Activated CD8-positive, alpha-beta memory T cell treated with anti-CD3 and anti-CD28 coated beads, Interleukin-2, amount 50 U/mL, for 4 hours (primary cell): Measurements from ENCODE around the gene IL17A.
"Not testable (repeated sequence)": the region's sequence is repeated elsewhere in the genome, so short reads cannot be mapped to it uniquely, and the experiment has no call there.

Experiments used
- DNase-seq: peaks from one replicate; pipeline ENCODE4 v3.0.0-alpha.2; 2020

The IL17A gene

GRCh38 chr6:52164319-52165094, 21.7 kb upstream of the IL17A start:
- no peak for DNase-seq

GRCh38 chr6:52167267-52167666, 18.9 kb upstream of the IL17A start:
- no peak for DNase-seq

GRCh38 chr6:52168351-52168750, 17.8 kb upstream of the IL17A start:
- DNase-seq: not testable (repeated sequence)

- no peak for DNase-seq
Measured at GRCh38 chr6:52174118-52174517, 12.1 kb upstream of the IL17A start.

GRCh38 chr6:52176550-52176949, 9.6 kb upstream of the IL17A start:
- no peak for DNase-seq

GRCh38 chr6:52177961-52178360, 8.2 kb upstream of the IL17A start:
- DNase-seq: no peak

GRCh38 chr6:52180787-52181558, 5.2 kb upstream of the IL17A start:
- no peak for DNase-seq

GRCh38 chr6:52183131-52183713, 3.0 kb upstream of the IL17A start:
- DNase-seq: no peak

- no peak for DNase-seq
Measured at GRCh38 chr6:52186480-52186879, 305 bp downstream of the IL17A start.

GRCh38 chr6:52187098-52187497, 923 bp downstream of the IL17A start:
- DNase-seq: no peak

- DNase-seq: no peak
Measured at GRCh38 chr6:52189974-52190373, 3.8 kb downstream of the IL17A start.

- DNase-seq: no peak
Measured at GRCh38 chr6:52190409-52190808, 4.2 kb downstream of the IL17A start.

- DNase-seq: no peak
Measured at GRCh38 chr6:52191824-52192223, 5.6 kb downstream of the IL17A start.

GRCh38 chr6:52195886-52196285, 9.7 kb downstream of the IL17A start:
- no peak for DNase-seq

GRCh38 chr6:52200088-52200487, 13.9 kb downstream of the IL17A start:
- DNase-seq: not testable (repeated sequence)

GRCh38 chr6:52201046-52201445, 14.9 kb downstream of the IL17A start:
- no peak for DNase-seq

GRCh38 chr6:52201493-52201892, 15.3 kb downstream of the IL17A start:
- no peak for DNase-seq

- no peak for DNase-seq
Measured at GRCh38 chr6:52207066-52207465, 20.9 kb downstream of the IL17A start.

GRCh38 chr6:52208612-52209011, 22.4 kb downstream of the IL17A start:
- no peak for DNase-seq

GRCh38 chr6:52209770-52210169, 23.6 kb downstream of the IL17A start:
- DNase-seq: no peak

GRCh38 chr6:52210227-52210626, 24.1 kb downstream of the IL17A start:
- no peak for DNase-seq

GRCh38 chr6:52213127-52213526, 27.0 kb downstream of the IL17A start:
- DNase-seq: no peak

GRCh38 chr6:52215787-52216186, 29.6 kb downstream of the IL17A start:
- DNase-seq: no peak
